ENCODE results near the gene CSRNP3. TPM values are rescaled to one million over a fixed set of nuclear protein-coding genes. Genes with fewer than 3 reads are reported as not detected.
A peak's percentile ranks its signal among the peaks of the same experiment; 100 is the strongest.
"Not testable (repeated sequence)": the region's sequence is repeated elsewhere in the genome, so short reads cannot be mapped to it uniquely, and the experiment has no call there.

CSRNP3 gene
- total RNA-seq, 1 experiment from 2014 or later, result not detected

GRCh38 chr2:165563468-165564225 is 94.1 kb downstream of the CSRNP3 start:
- DNase-seq, result no peak
- H3K9me3 ChIP-seq, result no peaks in the 10 kb centered on the region
- H3K4me3 ChIP-seq, result no peak overlapping the region
- peaks cover 10% of the 10 kb centered on the region for H3K27me3 ChIP-seq
- H3K36me3 ChIP-seq, result no peaks in the 10 kb centered on the region

GRCh38 chr2:165566008-165566407 is 96.5 kb downstream of the CSRNP3 start:
- DNase-seq, result no peak
- H3K27me3 ChIP-seq, result peaks cover 10% of the 10 kb centered on the region

GRCh38 chr2:165567273-165567672 is 97.8 kb downstream of the CSRNP3 start:
- Histone ChIP-seq H3K36me3 (no peaks in the 10 kb centered on the region), H3K27me3 (peaks cover 15% of the 10 kb centered on the region), H3K4me3 (no peak overlapping the region), H3K9me3 (no peaks in the 10 kb centered on the region)
- DNase-seq, result no peak

More at GRCh38 chr2:165566008-165566407, 96.5 kb downstream of the CSRNP3 start:
- Histone ChIP-seq H3K9me3 (no peaks in the 10 kb centered on the region), H3K36me3 (no peaks in the 10 kb centered on the region), H3K4me3 (no peak overlapping the region)

GRCh38 chr2:165568361-165568760 is 98.9 kb downstream of the CSRNP3 start:
- no peaks in the 10 kb centered on the region for H3K9me3 ChIP-seq
- H3K4me3 ChIP-seq, result no peak overlapping the region
- no peak for DNase-seq
- peaks cover 20% of the 10 kb centered on the region for H3K27me3 ChIP-seq
- no peaks in the 10 kb centered on the region for H3K36me3 ChIP-seq

GRCh38 chr2:165571477-165571876 is 102.0 kb downstream of the CSRNP3 start:
- no peaks in the 10 kb centered on the region for H3K9me3 ChIP-seq
- no peak overlapping the region for H3K4me3 ChIP-seq
- H3K36me3 ChIP-seq, result no peaks in the 10 kb centered on the region
- H3K27me3 ChIP-seq, result peaks cover 27% of the 10 kb centered on the region; the same call in 1 of the 2 replicates
- DNase-seq, result no peak

GRCh38 chr2:165572151-165572550 is 102.7 kb downstream of the CSRNP3 start:
- no peak for DNase-seq
- H3K9me3 ChIP-seq, result no peaks in the 10 kb centered on the region
- no peaks in the 10 kb centered on the region for H3K36me3 ChIP-seq
- no peak overlapping the region for H3K4me3 ChIP-seq
- H3K27me3 ChIP-seq, result peaks cover 27% of the 10 kb centered on the region; the same call in 1 of the 2 replicates

GRCh38 chr2:165573534-165574461 is 104.3 kb downstream of the CSRNP3 start:
- H3K9me3 ChIP-seq, result no peaks in the 10 kb centered on the region
- no peaks in the 10 kb centered on the region for H3K36me3 ChIP-seq
- H3K4me3 ChIP-seq, result peak overlapping the region; percentile 16
- H3K27me3 ChIP-seq, result peaks cover 27% of the 10 kb centered on the region; the same call in 1 of the 2 replicates
- peak; percentile 15 for DNase-seq

GRCh38 chr2:165575044-165575615 is 105.6 kb downstream of the CSRNP3 start:
- Histone ChIP-seq H3K9me3 (no peaks in the 10 kb centered on the region), H3K36me3 (no peaks in the 10 kb centered on the region), H3K4me3 (no peak overlapping the region), H3K27me3 (peaks cover 27% of the 10 kb centered on the region; the same call in 1 of the 2 replicates)
- DNase-seq, result no peak

- Histone ChIP-seq H3K36me3 (no peaks in the 10 kb centered on the region), H3K27me3 (peaks cover 25% of the 10 kb centered on the region; the same call in 1 of the 2 replicates), H3K9me3 (no peaks in the 10 kb centered on the region), H3K4me3 (no peak overlapping the region)
- DNase-seq, result no peak
Observed at GRCh38 chr2:165576409-165577154, 107.1 kb downstream of the CSRNP3 start.

GRCh38 chr2:165582409-165582808 is 112.9 kb downstream of the CSRNP3 start:
- DNase-seq, result peak; percentile 56
- Histone ChIP-seq H3K27me3 (no peaks in the 10 kb centered on the region), H3K36me3 (no peaks in the 10 kb centered on the region), H3K9me3 (no peaks in the 10 kb centered on the region), H3K4me3 (no peak overlapping the region)

GRCh38 chr2:165582863-165583506 is 113.5 kb downstream of the CSRNP3 start:
- no peaks in the 10 kb centered on the region for H3K9me3 ChIP-seq
- no peaks in the 10 kb centered on the region for H3K36me3 ChIP-seq
- no peaks in the 10 kb centered on the region for H3K27me3 ChIP-seq
- DNase-seq, result peak; percentile 26
- H3K4me3 ChIP-seq, result no peak overlapping the region

GRCh38 chr2:165584126-165584654 is 114.7 kb downstream of the CSRNP3 start:
- H3K4me3 ChIP-seq, result no peak overlapping the region

GRCh38 chr2:165586019-165586418 is 116.5 kb downstream of the CSRNP3 start:
- H3K4me3 ChIP-seq, result no peak overlapping the region
- H3K27me3 ChIP-seq, result no peaks in the 10 kb centered on the region
- no peaks in the 10 kb centered on the region for H3K9me3 ChIP-seq
- DNase-seq, result no peak
- H3K36me3 ChIP-seq, result no peaks in the 10 kb centered on the region

More at GRCh38 chr2:165584126-165584654, 114.7 kb downstream of the CSRNP3 start:
- Histone ChIP-seq H3K27me3 (no peaks in the 10 kb centered on the region), H3K36me3 (no peaks in the 10 kb centered on the region), H3K9me3 (no peaks in the 10 kb centered on the region)
- DNase-seq, result no peak

- no peak for DNase-seq
- Histone ChIP-seq H3K36me3 (no peaks in the 10 kb centered on the region), H3K4me3 (no peak overlapping the region), H3K9me3 (no peaks in the 10 kb centered on the region), H3K27me3 (no peaks in the 10 kb centered on the region)
Observed at GRCh38 chr2:165587335-165587938, 117.9 kb downstream of the CSRNP3 start.

- not testable (repeated sequence) for H3K27me3 ChIP-seq, H3K9me3 ChIP-seq, DNase-seq, H3K4me3 ChIP-seq, H3K36me3 ChIP-seq
Observed at GRCh38 chr2:165590999-165591398, 121.5 kb downstream of the CSRNP3 start.

All from MG63 (cell line).